T-helper 2 cell treated with Interferon-gamma antibody and Interleukin-4, amounts not matched to agents 5 μg/mL and 100 μg/mL, for 36 hours (primary cell): ENCODE results near the gene ZBTB7B.

Experiments used
- DNase-seq: peaks from one replicate; pipeline ENCODE4 v3.0.0; 2021; ENCODE audit warnings: low spot score
- H3K27ac Mint-ChIP-seq: one replicate; pipeline ENCODE4 v1.8.0; 2021; ENCODE audit warnings: mild to moderate bottlenecking, mixed read lengths
- H3K27me3 Mint-ChIP-seq: one replicate; pipeline ENCODE4 v1.8.0; 2021; ENCODE audit warnings: low read depth, mixed read lengths
- H3K36me3 Mint-ChIP-seq: one replicate; pipeline ENCODE4 v1.8.0; 2021; ENCODE audit warnings: low read depth, mixed read lengths
- H3K4me1 Mint-ChIP-seq: one replicate; pipeline ENCODE4 v1.8.0; 2021; ENCODE audit warnings: low read depth, mixed read lengths
- H3K4me3 Mint-ChIP-seq: one replicate; pipeline ENCODE4 v1.8.0; 2022; ENCODE audit warnings: mild to moderate bottlenecking, moderate library complexity, mixed read lengths
- H3K9me3 Mint-ChIP-seq: one replicate; pipeline ENCODE4 v1.8.0; 2021; ENCODE audit warnings: mixed read lengths

The ZBTB7B gene

DNA sequence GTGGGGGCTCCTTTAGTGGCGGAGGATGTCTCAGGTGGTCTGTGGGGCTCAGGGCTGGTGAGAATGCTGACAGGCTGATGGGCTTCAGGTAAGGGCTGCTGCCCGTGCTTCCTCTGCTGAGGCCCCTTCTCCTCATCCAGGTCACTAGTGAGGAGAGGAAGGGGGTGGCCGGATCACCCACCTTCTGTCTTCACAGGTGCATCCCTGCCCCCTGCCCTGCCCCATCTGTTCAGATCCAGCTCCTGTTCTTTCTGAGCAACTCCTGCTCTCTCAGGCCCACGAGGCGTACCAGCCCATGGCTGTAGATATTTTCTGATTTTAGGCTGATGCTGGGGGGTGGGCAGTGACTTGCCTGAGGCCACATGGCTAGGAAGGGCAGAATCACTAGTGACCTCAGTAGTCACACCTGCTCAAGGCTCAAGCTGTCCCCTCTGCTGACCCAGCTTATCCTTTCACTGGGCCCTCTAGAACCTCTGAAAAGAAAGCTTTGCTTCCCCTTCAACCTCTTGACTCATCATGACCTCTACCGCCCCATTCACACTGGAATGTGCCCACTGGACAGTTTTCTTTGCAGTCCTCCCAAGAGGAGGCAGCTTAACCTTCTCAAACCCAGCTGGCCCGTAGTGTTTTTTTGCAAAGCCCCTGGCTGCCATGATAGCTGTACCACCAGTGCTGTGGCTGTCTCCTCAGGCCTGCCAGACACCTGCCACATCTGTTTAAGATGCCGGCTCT lies 16.2 kb downstream of the ZBTB7B start:
- peaks cover 45% of the 10 kb centered on the region for H3K36me3 Mint-ChIP-seq
- no peak overlapping the region for H3K4me3 Mint-ChIP-seq
- no peak overlapping the region for H3K27ac Mint-ChIP-seq
- no peaks in the 10 kb centered on the region for H3K27me3 Mint-ChIP-seq
- H3K4me1 Mint-ChIP-seq: peaks cover 36% of the 10 kb centered on the region
- H3K9me3 Mint-ChIP-seq: no peaks in the 10 kb centered on the region
- DNase-seq: no peak

DNA sequence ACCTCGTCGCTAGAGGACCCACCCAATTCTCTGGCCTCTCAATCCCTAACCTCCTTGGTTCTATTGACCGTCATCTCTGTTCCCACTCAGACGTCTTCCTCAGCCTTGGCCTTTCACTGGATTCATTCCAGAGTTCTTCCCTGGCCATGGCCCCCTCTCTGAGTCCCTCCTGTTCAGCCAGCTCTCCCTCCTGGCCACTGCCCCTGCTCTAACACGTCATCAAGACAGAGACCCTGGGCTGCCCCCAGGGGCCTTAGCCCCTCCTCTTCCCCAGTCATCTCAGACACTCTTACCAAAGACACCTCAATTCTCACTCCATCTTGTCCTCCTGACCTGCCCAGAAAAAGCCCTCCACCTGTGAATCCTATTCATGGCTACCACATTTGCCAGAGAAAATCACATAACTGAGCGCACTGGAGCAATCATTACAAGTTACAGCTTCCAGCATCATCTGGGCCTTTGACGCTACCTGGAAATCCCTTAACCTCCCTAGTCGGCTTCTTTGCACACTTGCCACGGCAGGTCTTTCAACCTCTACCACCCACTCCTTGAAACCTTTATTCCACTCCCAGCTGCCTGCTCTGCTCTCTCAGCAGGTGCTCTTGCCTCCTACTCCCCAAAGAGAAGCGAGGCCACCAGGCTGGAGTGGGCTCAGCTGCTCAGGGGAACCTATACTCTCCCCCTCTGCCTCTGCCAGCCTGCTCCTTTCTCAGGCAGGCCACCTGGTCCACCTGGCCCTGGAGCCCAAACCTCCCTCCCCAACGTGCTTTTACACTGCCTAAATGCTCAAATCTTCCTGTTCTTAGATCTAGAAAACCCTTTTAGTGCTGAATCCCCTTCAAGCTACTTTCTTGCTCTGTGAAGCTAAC lies 17.0 kb downstream of the ZBTB7B start:
- H3K27ac Mint-ChIP-seq: peak overlapping the region; percentile 22
- H3K4me3 Mint-ChIP-seq: no peak overlapping the region
- no peak for DNase-seq
- H3K36me3 Mint-ChIP-seq: peaks cover 37% of the 10 kb centered on the region
- H3K9me3 Mint-ChIP-seq: no peaks in the 10 kb centered on the region
- H3K27me3 Mint-ChIP-seq: no peaks in the 10 kb centered on the region
- H3K4me1 Mint-ChIP-seq: peaks cover 28% of the 10 kb centered on the region

DNA sequence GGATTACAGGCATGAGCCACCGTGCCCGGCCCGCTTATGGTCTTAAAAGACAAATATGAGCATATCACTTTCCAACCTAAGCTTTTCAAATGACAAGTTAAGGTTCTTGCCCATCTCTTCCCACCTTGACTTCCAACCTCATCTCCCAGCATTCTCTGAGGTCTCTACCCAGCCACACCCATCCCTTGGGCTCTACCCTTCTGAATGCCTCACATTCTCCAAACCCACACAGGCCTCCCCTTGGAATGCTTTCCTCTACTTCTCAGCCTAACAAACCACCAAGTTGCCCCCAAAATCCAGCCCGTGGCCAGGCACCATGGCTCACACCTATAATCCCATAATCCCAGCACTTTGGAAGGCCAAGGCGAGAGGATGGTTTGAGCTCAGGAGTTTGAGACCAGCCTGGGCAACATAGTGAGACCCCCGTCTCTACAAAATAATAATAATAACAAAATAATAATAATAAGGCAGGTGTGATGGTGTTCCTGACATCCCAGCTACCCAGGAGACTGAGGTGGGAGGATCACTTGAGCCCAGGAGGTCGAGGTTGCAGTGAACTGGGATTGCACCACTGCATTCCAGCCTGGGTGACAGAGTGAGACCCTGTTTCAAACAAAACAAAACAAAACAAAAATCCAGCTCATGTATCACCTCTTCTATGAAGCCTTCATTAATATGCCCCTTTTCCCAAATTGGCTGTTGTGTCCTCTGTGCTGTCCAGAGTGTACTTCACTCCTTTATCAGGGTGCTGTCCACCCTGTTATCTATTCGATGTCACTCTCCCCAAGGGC lies 19.7 kb downstream of the ZBTB7B start:
- no peak for DNase-seq
- no peak overlapping the region for H3K27ac Mint-ChIP-seq
- no peaks in the 10 kb centered on the region for H3K9me3 Mint-ChIP-seq
- peaks cover 21% of the 10 kb centered on the region for H3K36me3 Mint-ChIP-seq
- no peaks in the 10 kb centered on the region for H3K27me3 Mint-ChIP-seq
- H3K4me1 Mint-ChIP-seq: peaks cover 11% of the 10 kb centered on the region
- H3K4me3 Mint-ChIP-seq: no peak overlapping the region

DNA sequence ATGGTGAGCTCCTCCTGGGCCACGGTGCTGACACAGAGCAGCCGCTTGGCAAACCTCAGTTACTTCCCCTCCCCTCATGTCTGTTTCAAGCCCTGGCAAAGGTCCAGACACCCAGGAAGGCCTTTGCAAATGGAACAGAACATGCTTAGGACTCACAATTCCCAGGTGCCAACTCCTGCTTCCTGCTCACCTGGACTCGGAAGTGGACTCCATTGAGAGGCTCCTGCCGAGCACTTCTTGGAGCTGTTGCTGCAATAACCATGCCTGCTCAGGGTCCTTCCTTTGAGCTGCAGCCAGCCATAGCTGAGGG lies 20.3 kb downstream of the ZBTB7B start:
- DNase-seq: no peak
- no peak overlapping the region for H3K27ac Mint-ChIP-seq
- no peaks in the 10 kb centered on the region for H3K27me3 Mint-ChIP-seq
- peaks cover 17% of the 10 kb centered on the region for H3K36me3 Mint-ChIP-seq
- H3K9me3 Mint-ChIP-seq: no peaks in the 10 kb centered on the region
- H3K4me3 Mint-ChIP-seq: no peak overlapping the region
- H3K4me1 Mint-ChIP-seq: peaks cover 11% of the 10 kb centered on the region

DNA sequence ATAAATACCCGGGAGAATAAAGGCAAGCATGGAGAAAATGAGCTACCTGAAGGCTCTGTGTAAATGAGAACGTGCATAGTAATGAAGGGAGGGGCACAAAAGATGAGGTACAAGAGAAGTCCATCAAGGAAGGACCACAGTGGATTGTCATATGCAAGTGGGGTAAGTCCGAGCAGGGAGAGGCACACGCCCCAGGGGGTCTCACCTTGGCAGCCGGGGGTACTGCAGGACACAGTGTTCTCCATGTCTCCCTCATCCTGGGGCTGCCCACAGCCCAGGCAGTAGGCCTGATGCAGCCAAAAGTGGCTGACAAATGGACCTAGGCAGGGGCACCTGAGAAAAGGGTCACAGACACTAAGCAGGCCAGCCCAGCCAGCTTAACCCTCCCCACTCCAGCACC lies 21.0 kb downstream of the ZBTB7B start:
- no peak for DNase-seq
- no peaks in the 10 kb centered on the region for H3K27me3 Mint-ChIP-seq
- H3K9me3 Mint-ChIP-seq: no peaks in the 10 kb centered on the region
- H3K4me1 Mint-ChIP-seq: peaks cover 11% of the 10 kb centered on the region
- no peak overlapping the region for H3K4me3 Mint-ChIP-seq
- H3K27ac Mint-ChIP-seq: no peak overlapping the region
- peaks cover 15% of the 10 kb centered on the region for H3K36me3 Mint-ChIP-seq

DNA sequence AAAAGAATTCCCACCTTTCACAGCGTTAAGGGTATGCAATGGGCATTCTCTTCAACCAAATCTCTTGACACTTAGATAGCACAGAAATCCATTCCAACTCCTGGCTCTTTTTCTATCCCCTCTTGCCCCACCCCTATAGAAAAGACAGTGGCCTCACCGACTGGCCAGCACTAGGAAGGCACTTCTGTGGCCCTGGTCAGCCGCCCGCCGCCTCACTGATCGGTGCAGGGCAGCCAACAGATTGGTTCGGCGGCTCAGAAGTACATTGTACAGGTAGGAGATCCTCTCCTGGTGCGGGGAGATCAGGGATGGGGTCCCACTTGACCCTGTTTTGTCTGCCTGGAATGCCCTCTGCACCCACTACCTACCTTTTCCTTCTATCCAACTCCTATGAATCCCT lies 21.7 kb downstream of the ZBTB7B start:
- DNase-seq: no peak
- Mint-ChIP-seq H3K27me3 (no peaks in the 10 kb centered on the region), H3K36me3 (peaks cover 11% of the 10 kb centered on the region), H3K4me3 (no peak overlapping the region), H3K4me1 (peaks cover 11% of the 10 kb centered on the region), H3K9me3 (no peaks in the 10 kb centered on the region), H3K27ac (no peak overlapping the region)

DNA sequence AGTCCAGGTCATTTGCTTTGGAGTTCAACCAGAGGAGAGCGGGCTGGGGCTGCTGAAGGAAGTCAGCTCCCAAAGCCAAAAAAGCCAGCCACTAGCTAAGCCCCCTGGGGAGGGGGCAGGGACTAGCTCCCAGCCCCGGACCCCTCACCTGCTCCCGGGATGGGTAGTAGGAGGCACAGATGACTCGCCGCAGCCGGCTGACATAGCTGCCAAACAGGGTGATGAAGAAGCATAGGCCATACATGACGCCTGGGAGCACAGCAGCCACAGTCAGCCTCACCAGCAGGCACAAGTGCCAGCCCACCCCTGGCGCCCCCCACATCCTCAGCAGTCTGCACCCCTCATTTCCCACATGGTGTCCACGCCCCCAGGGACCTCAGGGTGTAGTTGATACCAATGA lies 23.6 kb downstream of the ZBTB7B start:
- no peak overlapping the region for H3K4me3 Mint-ChIP-seq
- H3K27me3 Mint-ChIP-seq: no peaks in the 10 kb centered on the region
- H3K27ac Mint-ChIP-seq: no peak overlapping the region
- no peaks in the 10 kb centered on the region for H3K9me3 Mint-ChIP-seq
- H3K36me3 Mint-ChIP-seq: no peaks in the 10 kb centered on the region
- DNase-seq: no peak
- peaks cover 6% of the 10 kb centered on the region for H3K4me1 Mint-ChIP-seq

DNA sequence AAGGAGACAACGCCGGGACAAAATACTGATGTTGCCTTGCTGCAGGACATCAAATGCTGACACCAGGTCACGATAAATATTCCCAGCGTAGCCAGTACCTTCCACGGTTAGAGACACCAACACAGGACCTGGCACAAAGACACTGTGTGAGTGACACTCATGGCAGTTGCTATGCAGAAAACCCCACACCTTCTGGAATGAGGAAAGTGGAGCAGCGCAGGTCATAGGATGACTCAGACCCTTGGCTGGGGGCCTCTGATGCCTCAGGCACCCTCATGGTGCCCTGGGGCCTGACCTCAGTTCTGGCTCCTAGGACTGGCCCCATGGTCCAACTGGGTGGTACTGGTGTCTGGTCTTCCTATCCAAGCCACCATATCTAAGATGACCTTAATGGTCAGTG lies 24.0 kb downstream of the ZBTB7B start:
- no peak overlapping the region for H3K4me3 Mint-ChIP-seq
- no peaks in the 10 kb centered on the region for H3K36me3 Mint-ChIP-seq
- H3K4me1 Mint-ChIP-seq: peaks cover 3% of the 10 kb centered on the region
- H3K27me3 Mint-ChIP-seq: no peaks in the 10 kb centered on the region
- DNase-seq: no peak
- no peaks in the 10 kb centered on the region for H3K9me3 Mint-ChIP-seq
- no peak overlapping the region for H3K27ac Mint-ChIP-seq

DNA sequence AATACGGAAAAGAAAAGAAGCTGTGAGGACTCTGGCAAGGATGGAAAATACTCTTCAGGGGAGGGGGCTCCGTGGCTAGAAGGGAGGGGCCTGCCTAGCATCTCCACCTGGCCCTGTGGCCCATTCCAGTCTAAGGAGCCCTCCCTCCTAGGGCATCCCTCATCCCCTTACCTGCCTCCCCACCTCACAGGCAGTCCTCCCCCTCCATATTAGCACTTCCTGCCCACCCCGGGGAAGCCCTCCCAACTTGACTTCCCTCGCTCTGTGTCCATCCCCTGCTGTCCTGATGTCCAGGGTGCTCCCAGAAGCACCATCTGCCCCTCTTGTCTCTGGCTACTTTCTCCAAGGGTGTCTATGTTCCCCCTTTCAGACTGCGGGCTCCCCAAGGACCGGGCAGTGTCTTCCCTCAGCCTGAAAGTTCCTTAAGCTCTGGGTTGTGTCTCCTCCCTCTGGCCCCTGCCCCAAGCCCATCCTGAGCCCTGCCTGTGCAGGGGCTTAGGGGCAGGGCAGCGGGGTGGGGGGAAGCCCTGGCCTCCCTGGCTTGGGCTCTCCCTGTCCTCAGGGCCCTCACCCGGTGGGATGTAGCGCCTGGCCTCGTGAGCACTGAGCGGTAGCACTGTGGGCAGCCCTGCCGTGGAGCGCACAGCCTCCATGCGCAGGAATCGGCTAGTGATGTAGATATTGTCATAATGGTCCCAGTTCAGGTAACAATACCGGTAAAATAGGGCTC lies 27.1 kb downstream of the ZBTB7B start:
- Mint-ChIP-seq H3K4me1 (no peaks in the 10 kb centered on the region), H3K27me3 (peaks cover under 1% of the 10 kb centered on the region), H3K9me3 (no peaks in the 10 kb centered on the region), H3K4me3 (no peak overlapping the region), H3K36me3 (no peaks in the 10 kb centered on the region), H3K27ac (no peak overlapping the region)
- DNase-seq: no peak

DNA sequence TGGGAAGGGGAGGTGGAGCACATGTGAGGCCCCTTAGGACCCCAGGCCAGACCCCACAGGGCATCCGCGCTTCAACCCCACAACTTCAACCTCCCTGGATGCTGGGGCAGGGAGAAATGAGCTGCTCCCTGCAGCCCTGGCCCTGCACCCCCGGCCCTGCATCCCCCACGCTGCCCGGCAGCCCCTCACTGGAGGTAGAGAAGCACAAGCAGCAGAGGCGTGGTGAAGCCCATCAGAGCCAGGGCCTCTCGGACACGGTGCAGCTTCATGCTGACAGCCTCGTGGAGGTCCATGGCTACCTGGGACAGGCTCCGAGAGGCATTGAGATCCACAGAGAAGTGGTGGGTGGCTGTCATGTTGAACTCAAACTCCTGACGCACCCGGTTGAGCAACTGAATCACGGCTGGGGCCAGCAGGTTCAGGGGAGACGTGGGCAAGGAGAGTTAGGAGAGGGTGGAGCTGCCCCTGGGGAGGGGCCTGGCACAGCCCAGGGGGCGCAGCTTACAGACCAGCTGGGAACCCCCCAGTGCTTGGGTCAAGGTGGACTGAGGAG lies 27.7 kb downstream of the ZBTB7B start:
- Mint-ChIP-seq H3K4me1 (no peaks in the 10 kb centered on the region), H3K27me3 (peaks cover 2% of the 10 kb centered on the region), H3K27ac (no peak overlapping the region), H3K9me3 (no peaks in the 10 kb centered on the region), H3K4me3 (no peak overlapping the region), H3K36me3 (no peaks in the 10 kb centered on the region)
- no peak for DNase-seq

DNA sequence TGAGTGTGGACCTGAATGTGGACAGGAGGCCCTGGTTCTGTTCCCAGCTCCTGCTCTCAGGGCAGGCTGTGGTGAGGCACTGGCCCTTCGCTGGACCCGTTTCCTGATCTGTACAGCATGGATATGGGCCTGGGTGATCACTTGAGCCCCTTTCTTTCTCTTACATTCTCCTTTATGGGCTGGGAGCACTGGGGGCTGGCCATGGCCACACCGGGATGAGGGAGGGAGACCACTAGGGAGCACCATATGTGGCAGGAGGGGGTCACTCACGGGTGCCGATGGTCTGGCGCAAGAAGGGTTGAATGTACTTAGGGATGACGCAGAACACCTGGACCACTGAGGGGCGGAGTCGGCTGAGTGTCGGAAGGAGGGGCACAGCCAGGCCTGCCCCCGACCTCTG lies 28.3 kb downstream of the ZBTB7B start:
- H3K27ac Mint-ChIP-seq: no peak overlapping the region
- no peaks in the 10 kb centered on the region for H3K36me3 Mint-ChIP-seq
- H3K27me3 Mint-ChIP-seq: peaks cover 2% of the 10 kb centered on the region
- H3K4me1 Mint-ChIP-seq: no peaks in the 10 kb centered on the region
- no peak for DNase-seq
- H3K9me3 Mint-ChIP-seq: no peaks in the 10 kb centered on the region
- H3K4me3 Mint-ChIP-seq: no peak overlapping the region

DNA sequence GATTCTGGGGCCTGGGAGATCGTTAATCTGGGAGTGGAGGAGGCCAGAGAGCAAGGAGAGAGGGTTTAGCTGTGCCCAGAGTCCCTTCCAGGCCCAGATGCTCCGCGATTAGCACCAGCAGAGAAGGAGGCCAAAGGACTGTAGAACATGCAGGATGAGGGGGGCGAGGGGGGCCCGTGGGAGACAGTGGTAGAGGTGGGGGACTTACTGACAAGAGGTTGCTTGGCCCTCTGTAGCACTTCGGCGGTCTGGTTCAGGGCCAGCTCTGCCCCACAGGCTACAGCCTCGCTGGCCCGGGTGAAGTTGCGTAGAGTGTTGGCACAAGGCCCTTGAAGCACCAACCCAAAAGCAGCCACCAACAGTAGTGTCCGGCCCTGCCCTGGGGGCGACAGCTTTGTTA lies 30.3 kb downstream of the ZBTB7B start:
- H3K27ac Mint-ChIP-seq: no peak overlapping the region
- H3K4me1 Mint-ChIP-seq: no peaks in the 10 kb centered on the region
- no peak overlapping the region for H3K4me3 Mint-ChIP-seq
- H3K9me3 Mint-ChIP-seq: no peaks in the 10 kb centered on the region
- no peak for DNase-seq
- peaks cover 3% of the 10 kb centered on the region for H3K27me3 Mint-ChIP-seq
- H3K36me3 Mint-ChIP-seq: no peaks in the 10 kb centered on the region

DNA sequence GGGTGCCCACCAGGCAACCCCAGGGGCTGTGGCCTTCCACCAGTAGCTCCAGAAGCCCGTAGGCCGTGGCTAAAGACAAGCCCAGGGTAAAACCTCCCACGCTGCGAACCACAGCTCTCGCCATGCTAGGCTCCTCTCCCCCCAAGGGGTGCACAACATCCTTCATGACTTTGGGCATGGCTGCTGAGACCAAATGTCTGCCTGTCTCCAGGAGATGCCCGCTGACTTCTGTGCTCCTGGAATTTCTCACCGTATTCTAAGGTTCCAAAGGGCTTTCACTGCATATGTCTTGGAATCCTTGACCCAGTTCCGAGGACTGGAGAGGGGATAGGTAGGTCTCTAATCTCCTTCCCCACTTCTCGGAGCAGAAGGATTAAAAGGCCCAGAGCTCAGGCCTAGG lies 30.9 kb downstream of the ZBTB7B start, which contains the start of the genes DCST1 and DCST2:
DCST1 (plus strand) TSS at position 301 of the 400 bp plus-strand sequence. CDS start 213 bp downstream, outside the sequence.
DCST2 (minus strand) TSS at position 258 of the 400 bp plus-strand sequence; CDS start at position 178, 80 bp downstream.
- Mint-ChIP-seq H3K36me3 (no peaks in the 10 kb centered on the region), H3K4me3 (no peak within 1 kb of the TSS), H3K27me3 (peaks cover 8% of the 10 kb centered on the region), H3K27ac (no peak within 1 kb of the TSS), H3K9me3 (no peaks in the 10 kb centered on the region), H3K4me1 (no peaks in the 10 kb centered on the region)
- no peak for DNase-seq
